Keratinocyte (primary cell): ENCODE results near the gene CDK5RAP3. TPM values are rescaled to one million over a fixed set of nuclear protein-coding genes. Genes with fewer than 3 reads are reported as not detected.

ENCODE experiments used
- DNase-seq: peaks from one replicate; pipeline ENCODE4 v3.0.0-alpha.2; 2011; ENCODE audit warnings: low read depth, missing footprints, low spot score
- FAIRE-seq: peaks from 2 replicates; lab custom pipeline; 2011; peaks lifted over from hg19 to GRCh38; lab: Jason Lieb, UNC
- H2AFZ ChIP-seq: 2 replicates; pipeline ENCODE4 v1.6.0; 2012; ENCODE audit warnings: low read length, control low read depth, inconsistent platforms; ENCODE audit not compliant: control insufficient read depth
- H3K27ac ChIP-seq: 2 replicates; pipeline ENCODE4 v1.5.1; 2011; ENCODE audit warnings: low read length; ENCODE audit not compliant: control insufficient read depth, insufficient read depth
- H3K27me3 ChIP-seq: 3 replicates; pipeline ENCODE4 v1.6.0; 2011; ENCODE audit warnings: low read length; ENCODE audit not compliant: control insufficient read depth, insufficient read depth; ENCODE audit errors: extremely low read depth
- H3K36me3 ChIP-seq, 2 experiments: 2 replicates in 1 of 2; 3 replicates in 1 of 2; pipeline ENCODE4 v1.5.1; 2011; ENCODE audit warnings: low read length in 2 of 2, mild to moderate bottlenecking in 1 of 2; ENCODE audit not compliant: control insufficient read depth in 2 of 2, insufficient read depth in 2 of 2; ENCODE audit errors: extremely low read depth in 1 of 2
- H3K4me1 ChIP-seq: 3 replicates; pipeline ENCODE4 v1.5.1; 2011; ENCODE audit warnings: low read length; ENCODE audit not compliant: control insufficient read depth, insufficient read depth; ENCODE audit errors: extremely low read depth
- H3K4me2 ChIP-seq: 3 replicates; pipeline ENCODE4 v1.6.0; 2011; ENCODE audit warnings: low read depth, low read length; ENCODE audit not compliant: control insufficient read depth, insufficient read depth; ENCODE audit errors: extremely low read depth
- H3K4me3 ChIP-seq, 3 experiments: fragments of 200-600 bp in 1 of 3; sonication (generic) in 1 of 3; 2 replicates in 2 of 3; 3 replicates in 1 of 3; pipeline ENCODE4 v1.5.1; 2011 to 2016; ENCODE audit warnings: low read length in 3 of 3, mild to moderate bottlenecking in 3 of 3, control low read depth in 2 of 3, inconsistent platforms in 1 of 3, low read depth in 1 of 3, mixed read lengths in 1 of 3, mixed run types in 1 of 3, moderate library complexity in 1 of 3; ENCODE audit not compliant: control insufficient read depth in 2 of 3, insufficient read depth in 2 of 3; ENCODE audit errors: extremely low read depth in 1 of 3
- H3K79me2 ChIP-seq: 2 replicates; pipeline ENCODE4 v1.6.0; 2012; ENCODE audit warnings: low read length; ENCODE audit not compliant: control insufficient read depth, insufficient read depth
- H3K9ac ChIP-seq: 3 replicates; pipeline ENCODE4 v1.6.0; 2011; ENCODE audit warnings: low read length; ENCODE audit not compliant: control insufficient read depth, insufficient read depth; ENCODE audit errors: extremely low read depth
- H3K9me1 ChIP-seq: 3 replicates; pipeline ENCODE4 v1.6.0; 2011; ENCODE audit warnings: low read length; ENCODE audit not compliant: control insufficient read depth, insufficient read depth; ENCODE audit errors: extremely low read depth
- H3K9me3 ChIP-seq: 2 replicates; pipeline ENCODE4 v1.5.1; 2012; ENCODE audit warnings: low read depth, low read length; ENCODE audit not compliant: control insufficient read depth
- H4K20me1 ChIP-seq: 3 replicates; pipeline ENCODE4 v1.6.0; 2011; ENCODE audit warnings: low read length; ENCODE audit not compliant: control insufficient read depth, insufficient read depth; ENCODE audit errors: extremely low read depth
- CTCF ChIP-seq, 3 experiments: IDR thresholded peaks in 1 of 3; conservative IDR thresholded peaks in 1 of 3; optimal IDR thresholded peaks in 1 of 3; 2 replicates in 2 of 3; 3 replicates in 1 of 3; pipeline versions ENCODE3 to v1.5.1; 2011; ENCODE audit warnings: low read length in 3 of 3, mild to moderate bottlenecking in 3 of 3, moderate library complexity in 2 of 3, control low read depth in 1 of 3, inconsistent platforms in 1 of 3; ENCODE audit not compliant: insufficient read depth in 2 of 3; ENCODE audit errors: extremely low read depth in 1 of 3
- EZH2 ChIP-seq: IDR thresholded peaks from one replicate; pipeline ENCODE4 v1.6.1; 2012; ENCODE audit warnings: inconsistent platforms, mild to moderate bottlenecking, low read length, moderate library complexity
- dilution Hi-C: fragments of 300-500 bp; cut with MboI; formaldehyde crosslinking; loops from one replicate; pipeline ENCODE4 v1.7.0; 2020; ENCODE audit warnings: low sequenced_read_pairs; ENCODE audit not compliant: extremely low pct_ligation_motif_present
- polyA plus RNA-seq, 5 experiments: library from polyadenylated mRNA; depleted of rRNA in 3 of 5; stranded (reverse) in 3 of 5; stranded (forward) in 1 of 5; unstranded in 1 of 5; fragments of >200 nt; gene quantifications; 1 replicate in 1 of 5; 2 replicates in 3 of 5; 3 replicates in 1 of 5; pipeline versions ENCODE4 v1.2.1 to v1.2.3, GENCODE V29; 2011 to 2012; ENCODE audit warnings: missing spikeins in 2 of 5, low read depth in 1 of 5, low replicate concordance in 1 of 5

CDK5RAP3 gene
- polyA plus RNA-seq, 1 donor (not counting 4 experiments of a cell fraction or from before 2014, with no cell fraction given), result 63.9 TPM

- Histone ChIP-seq H3K9me3 (no peaks in the 10 kb centered on the region), H4K20me1 (no peaks in the 10 kb centered on the region), H3K4me2 (no peak overlapping the region), H3K79me2 (no peaks in the 10 kb centered on the region), H3K27me3 (no peaks in the 10 kb centered on the region), H3K4me3 (no peak overlapping the region), H3K4me1 (peaks cover 12% of the 10 kb centered on the region), H3K36me3 (no peaks in the 10 kb centered on the region), H2AFZ (no peak overlapping the region), H3K9ac (no peak overlapping the region), H3K9me1 (no peaks in the 10 kb centered on the region), H3K27ac (no peak overlapping the region)
- DNase-seq (no peak), FAIRE-seq (no peak)
- dilution Hi-C loops, result no loop called here
- no peak for TF ChIP-seq EZH2
- TF ChIP-seq CTCF (optimal IDR thresholded peaks at IDR 0.05 in 1 of 3, IDR thresholded peaks at IDR 0.05 in 1 of 3, conservative IDR thresholded peaks at IDR 0.05 in 1 of 3; ENCODE audit: extremely low read depth in 1 of 3, insufficient read depth in 2 of 3, low read length in 3 of 3), result no peak
Measured at GRCh38 chr17:47962901-47963300, 8.0 kb upstream of the CDK5RAP3 start.

- Histone ChIP-seq H3K4me2 (no peak overlapping the region), H3K27me3 (no peaks in the 10 kb centered on the region), H4K20me1 (no peaks in the 10 kb centered on the region), H3K9me1 (no peaks in the 10 kb centered on the region), H3K27ac (no peak overlapping the region), H3K36me3 (no peaks in the 10 kb centered on the region), H3K9me3 (no peaks in the 10 kb centered on the region), H3K79me2 (no peaks in the 10 kb centered on the region), H3K4me1 (peaks cover 12% of the 10 kb centered on the region), H3K4me3 (no peak overlapping the region), H2AFZ (no peak overlapping the region), H3K9ac (no peak overlapping the region)
- DNase-seq, result no peak
- dilution Hi-C loops, result no loop called here
- no peak for FAIRE-seq
- TF ChIP-seq CTCF (optimal IDR thresholded peaks at IDR 0.05 in 1 of 3, IDR thresholded peaks at IDR 0.05 in 1 of 3, conservative IDR thresholded peaks at IDR 0.05 in 1 of 3; ENCODE audit: extremely low read depth in 1 of 3, insufficient read depth in 2 of 3, low read length in 3 of 3) (no peak), EZH2 (no peak)
Measured at GRCh38 chr17:47964856-47965255, 6.1 kb upstream of the CDK5RAP3 start.
